HepG2 (cell line): Measurements from ENCODE around the gene ODAPH. TPM values are rescaled to one million over a fixed set of nuclear protein-coding genes. Genes with fewer than 3 reads are reported as not detected.

Experiments
- ATAD3A ChIP-seq: sonication (generic); formaldehyde crosslinking; IDR thresholded peaks from 2 replicates; pipeline ENCODE4 v1.4.0; 2020; ENCODE audit warnings: missing genetic modification reagents
- HMGXB3 ChIP-seq: sonication (generic); formaldehyde crosslinking; IDR thresholded peaks from 2 replicates; pipeline ENCODE4 v1.4.0; 2020; ENCODE audit warnings: missing genetic modification reagents, borderline replicate concordance
- KMT2A ChIP-seq: sonication (generic); formaldehyde crosslinking; IDR thresholded peaks from 2 replicates; pipeline ENCODE4 v1.4.0; 2020; ENCODE audit warnings: missing genetic modification reagents
- MAF1 ChIP-seq: sonication (generic); formaldehyde crosslinking; IDR thresholded peaks from 2 replicates; pipeline ENCODE4 v1.5.0; 2020; ENCODE audit warnings: missing genetic modification reagents, borderline replicate concordance
- MAFF ChIP-seq: IDR thresholded peaks from 2 replicates; pipeline ENCODE4 v1.6.1; 2011; ENCODE audit warnings: low read depth, low read length, improper control_type of control experiment
- NR2F6 ChIP-seq, 2 experiments: IDR thresholded peaks; 2 replicates each; pipeline ENCODE4 v1.6.1; 2016; ENCODE audit warnings: antibody characterized with exemption in 1 of 2, mild to moderate bottlenecking in 1 of 2
- SIX1 ChIP-seq: sonication (generic); formaldehyde crosslinking; IDR thresholded peaks from 2 replicates; pipeline ENCODE4 v1.4.0; 2020; ENCODE audit warnings: missing genetic modification reagents, borderline replicate concordance
- SRF ChIP-seq: IDR thresholded peaks from 2 replicates; pipeline ENCODE4 v1.6.1; 2011; ENCODE audit warnings: mild to moderate bottlenecking, low read depth, low read length, moderate library complexity
- ZBTB21 ChIP-seq: sonication (generic); formaldehyde crosslinking; IDR thresholded peaks from 2 replicates; pipeline ENCODE4 v1.4.0; 2020; ENCODE audit warnings: missing genetic modification reagents
- ZNF101 ChIP-seq: sonication (generic); formaldehyde crosslinking; IDR thresholded peaks from 2 replicates; pipeline ENCODE4 v1.4.0; 2020; ENCODE audit warnings: mild to moderate bottlenecking, low read depth, missing genetic modification reagents, borderline replicate concordance
- ZNF512 ChIP-seq: sonication (generic); formaldehyde crosslinking; IDR thresholded peaks from 2 replicates; pipeline ENCODE4 v1.4.0; 2020; ENCODE audit warnings: mild to moderate bottlenecking, missing genetic modification reagents
- ZNF782 ChIP-seq: sonication (generic); formaldehyde crosslinking; IDR thresholded peaks from 2 replicates; pipeline ENCODE4 v1.4.0; 2020; ENCODE audit warnings: missing genetic modification reagents, mild to moderate bottlenecking, borderline replicate concordance
- ZSCAN5A ChIP-seq: sonication (generic); formaldehyde crosslinking; IDR thresholded peaks from 2 replicates; pipeline ENCODE4 v1.8.0; 2022; ENCODE audit warnings: mild to moderate bottlenecking, missing genetic modification reagents, borderline replicate concordance
- polyA plus RNA-seq, 8 experiments: library from polyadenylated mRNA; depleted of rRNA in 3 of 8; stranded (reverse) in 7 of 8; unstranded in 1 of 8; fragments of >200 nt; fragmentation: Illumina TruSeq in 4 of 8; extraction: Trizol in 4 of 8; gene quantifications; 2 replicates each; pipeline versions ENCODE4 v1.2.1 to v1.2.3, GENCODE V29; 2011 to 2016; ENCODE audit warnings: low read depth in 4 of 8, missing spikeins in 1 of 8, mixed read lengths in 1 of 8; ENCODE audit not compliant: insufficient read depth in 1 of 8
- total RNA-seq, 5 experiments: library from RNA; depleted of rRNA; stranded (reverse); fragments of >200 nt; fragmentation: Illumina TruSeq; extraction: Trizol; gene quantifications; 2 replicates each; pipeline ENCODE4 v1.2.3, GENCODE V29; 2016; ENCODE audit warnings: low read depth in 1 of 5
- TF ChIP-seq, protein P1 (sequence below): IDR thresholded peaks from 2 replicates; pipeline ENCODE4 v1.6.1; 2016; ENCODE audit warnings: mild to moderate bottlenecking, missing biosample characterization, missing genetic modification reagents
- TF ChIP-seq, protein P2 (sequence below), 2 experiments: fragments of 450-650 bp in 1 of 2; sonication (generic) in 1 of 2; formaldehyde crosslinking; IDR thresholded peaks; 2 replicates each; pipeline versions ENCODE4 v1.5.0 to v1.8.0; 2020 to 2022; ENCODE audit warnings: mild to moderate bottlenecking in 1 of 2, missing genetic modification reagents in 1 of 2
- TF ChIP-seq, protein P3 (sequence below): sonication (generic); formaldehyde crosslinking; IDR thresholded peaks from 2 replicates; pipeline ENCODE4 v1.4.0; 2020; ENCODE audit warnings: missing genetic modification reagents, borderline replicate concordance

ODAPH gene
- total and polyA plus RNA-seq, 2 of the 13 experiments (the other 11 are each of a cell fraction or from before 2014, with no cell fraction given) = 0.50 TPM; not detected in 1

DNA sequence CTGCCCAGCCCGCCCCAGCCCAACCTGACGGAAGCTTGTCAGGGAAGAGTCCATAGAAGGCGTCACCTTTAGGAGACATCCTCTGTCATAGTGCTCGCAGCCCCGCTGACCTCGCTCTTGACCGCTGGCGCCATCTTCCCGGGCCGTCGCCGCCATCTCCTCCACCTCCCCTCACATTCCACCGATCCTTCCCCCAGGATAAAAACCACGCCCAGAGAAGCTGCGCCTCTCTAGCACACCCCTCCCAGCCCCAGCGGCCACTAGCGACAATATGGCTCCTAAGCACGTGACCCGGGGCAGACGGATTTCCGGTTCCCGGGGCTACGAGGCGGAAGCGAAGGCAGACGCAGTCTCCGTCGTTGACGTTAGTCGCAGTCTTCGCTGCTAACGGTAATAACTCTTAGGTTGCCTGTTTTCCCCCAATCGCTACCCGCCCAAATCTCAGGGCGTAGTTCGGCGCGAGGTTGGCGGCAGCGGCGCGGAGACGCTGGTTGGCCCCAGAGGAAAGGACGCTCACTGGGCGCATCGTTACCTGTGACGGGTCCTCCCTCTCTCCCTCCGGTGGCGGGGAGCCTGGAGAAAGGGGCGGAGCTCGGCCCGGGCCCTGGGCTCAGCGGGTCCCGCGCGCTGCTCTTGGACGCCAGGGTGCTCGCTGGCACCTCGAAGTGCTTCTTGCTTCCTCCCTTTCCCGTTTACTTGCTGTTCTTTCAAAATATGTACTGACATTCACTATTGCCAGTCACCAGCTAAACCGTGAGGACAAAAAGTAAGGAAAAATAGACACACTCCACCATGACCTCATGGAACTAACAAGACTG, 41.5 kb upstream of the ODAPH start, which contains the start of the genes RCHY1 and THAP6 (continued):
- TF ChIP-seq, protein P1, sequence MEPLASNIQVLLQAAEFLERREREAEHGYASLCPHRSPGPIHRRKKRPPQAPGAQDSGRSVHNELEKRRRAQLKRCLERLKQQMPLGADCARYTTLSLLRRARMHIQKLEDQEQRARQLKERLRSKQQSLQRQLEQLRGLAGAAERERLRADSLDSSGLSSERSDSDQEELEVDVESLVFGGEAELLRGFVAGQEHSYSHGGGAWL = peak; percentile 55; the same call in 1 of the 2 replicates
- TF ChIP-seq ZNF782 (CRISPR knock-in tag) = peak; percentile 26; the same call in 1 of the 2 replicates
- peak; percentile 92 for TF ChIP-seq ZBTB21 (CRISPR knock-in tag)
- peak; percentile 76 for TF ChIP-seq KMT2A (CRISPR knock-in tag)
- peak; percentile 36; the same call in 1 of the 2 replicates for TF ChIP-seq MAF1 (CRISPR knock-in tag)
- no peak for TF ChIP-seq ATAD3A (CRISPR knock-in tag)
- no peak for TF ChIP-seq MAFF
- TF ChIP-seq, protein P2, sequence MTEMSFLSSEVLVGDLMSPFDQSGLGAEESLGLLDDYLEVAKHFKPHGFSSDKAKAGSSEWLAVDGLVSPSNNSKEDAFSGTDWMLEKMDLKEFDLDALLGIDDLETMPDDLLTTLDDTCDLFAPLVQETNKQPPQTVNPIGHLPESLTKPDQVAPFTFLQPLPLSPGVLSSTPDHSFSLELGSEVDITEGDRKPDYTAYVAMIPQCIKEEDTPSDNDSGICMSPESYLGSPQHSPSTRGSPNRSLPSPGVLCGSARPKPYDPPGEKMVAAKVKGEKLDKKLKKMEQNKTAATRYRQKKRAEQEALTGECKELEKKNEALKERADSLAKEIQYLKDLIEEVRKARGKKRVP (CRISPR knock-in tag; IDR thresholded peaks at IDR 0.05) = peak in 1 of 2 experiments; percentile 33; a peak in 1 of 4 replicates
- no peak for TF ChIP-seq NR2F6 (IDR thresholded peaks at IDR 0.05)
- peak; percentile 58 for TF ChIP-seq NR2F6 (CRISPR knock-in tag; IDR thresholded peaks at IDR 0.05)
- TF ChIP-seq ZNF101 (CRISPR knock-in tag) = no peak
- peak; percentile 56; the same call in 1 of the 2 replicates for TF ChIP-seq HMGXB3
- TF ChIP-seq ZNF512 = no peak
- TF ChIP-seq ZSCAN5A (CRISPR knock-in tag) = peak; percentile 66; the same call in 1 of the 2 replicates
- TF ChIP-seq SIX1 = no peak
- no peak for TF ChIP-seq SRF
- TF ChIP-seq, protein P3, sequence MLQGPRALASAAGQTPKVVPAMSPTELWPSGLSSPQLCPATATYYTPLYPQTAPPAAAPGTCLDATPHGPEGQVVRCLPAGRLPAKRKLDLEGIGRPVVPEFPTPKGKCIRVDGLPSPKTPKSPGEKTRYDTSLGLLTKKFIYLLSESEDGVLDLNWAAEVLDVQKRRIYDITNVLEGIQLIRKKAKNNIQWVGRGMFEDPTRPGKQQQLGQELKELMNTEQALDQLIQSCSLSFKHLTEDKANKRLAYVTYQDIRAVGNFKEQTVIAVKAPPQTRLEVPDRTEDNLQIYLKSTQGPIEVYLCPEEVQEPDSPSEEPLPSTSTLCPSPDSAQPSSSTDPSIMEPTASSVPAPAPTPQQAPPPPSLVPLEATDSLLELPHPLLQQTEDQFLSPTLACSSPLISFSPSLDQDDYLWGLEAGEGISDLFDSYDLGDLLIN (CRISPR knock-in tag) = no peak; the same call in 1 of the 2 replicates
